Cardiac fibroblast (primary cell): Measurements from ENCODE around the gene USP35.

Experiments
- DNase-seq, 2 donors: peaks; one replicate each; pipeline versions ENCODE4 v3.0.0 to v3.0.0-alpha.2; 2010; ENCODE audit warnings: low read depth in 2 of 2
- H3K4me3 ChIP-seq, 2 donors: replicated peaks in 1 of 2; 1 replicate in 1 of 2; 2 replicates in 1 of 2; pipeline ENCODE4 v1.5.1; 2011; ENCODE audit warnings: low read depth in 2 of 2, low read length in 2 of 2, mild to moderate bottlenecking in 2 of 2, moderate library complexity in 1 of 2
- TF ChIP-seq, protein P1 (sequence below): IDR thresholded peaks from one replicate; pipeline ENCODE4 v1.5.1; 2011; ENCODE audit warnings: low read depth, mild to moderate bottlenecking, low read length, inconsistent platforms

The USP35 gene

DNA sequence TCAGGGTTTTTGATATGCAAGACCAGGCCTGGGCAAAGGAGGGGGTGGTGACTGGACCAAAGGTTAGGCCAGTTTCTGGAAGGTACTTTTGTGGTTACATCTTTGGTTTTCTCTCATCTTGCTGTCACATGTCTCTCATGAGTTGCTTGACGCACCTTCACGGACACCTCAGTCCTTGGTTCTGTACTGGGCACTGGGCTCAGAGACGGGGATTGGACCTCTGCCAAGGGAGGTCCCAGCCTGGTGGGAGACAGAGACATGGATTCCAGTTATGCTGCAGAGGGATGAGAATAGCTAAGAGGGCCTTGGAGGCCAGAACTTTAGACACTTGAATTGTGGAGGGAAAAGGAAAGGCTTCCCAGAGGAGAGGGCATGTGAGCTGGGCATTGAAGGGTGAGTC is 1.7 kb downstream of the USP35 start:
- TF ChIP-seq, protein P1, sequence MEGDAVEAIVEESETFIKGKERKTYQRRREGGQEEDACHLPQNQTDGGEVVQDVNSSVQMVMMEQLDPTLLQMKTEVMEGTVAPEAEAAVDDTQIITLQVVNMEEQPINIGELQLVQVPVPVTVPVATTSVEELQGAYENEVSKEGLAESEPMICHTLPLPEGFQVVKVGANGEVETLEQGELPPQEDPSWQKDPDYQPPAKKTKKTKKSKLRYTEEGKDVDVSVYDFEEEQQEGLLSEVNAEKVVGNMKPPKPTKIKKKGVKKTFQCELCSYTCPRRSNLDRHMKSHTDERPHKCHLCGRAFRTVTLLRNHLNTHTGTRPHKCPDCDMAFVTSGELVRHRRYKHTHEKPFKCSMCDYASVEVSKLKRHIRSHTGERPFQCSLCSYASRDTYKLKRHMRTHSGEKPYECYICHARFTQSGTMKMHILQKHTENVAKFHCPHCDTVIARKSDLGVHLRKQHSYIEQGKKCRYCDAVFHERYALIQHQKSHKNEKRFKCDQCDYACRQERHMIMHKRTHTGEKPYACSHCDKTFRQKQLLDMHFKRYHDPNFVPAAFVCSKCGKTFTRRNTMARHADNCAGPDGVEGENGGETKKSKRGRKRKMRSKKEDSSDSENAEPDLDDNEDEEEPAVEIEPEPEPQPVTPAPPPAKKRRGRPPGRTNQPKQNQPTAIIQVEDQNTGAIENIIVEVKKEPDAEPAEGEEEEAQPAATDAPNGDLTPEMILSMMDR: no peak
- no peak for DNase-seq
- H3K4me3 ChIP-seq: peak overlapping the region in 1 of 2 donors; percentile 94

DNA sequence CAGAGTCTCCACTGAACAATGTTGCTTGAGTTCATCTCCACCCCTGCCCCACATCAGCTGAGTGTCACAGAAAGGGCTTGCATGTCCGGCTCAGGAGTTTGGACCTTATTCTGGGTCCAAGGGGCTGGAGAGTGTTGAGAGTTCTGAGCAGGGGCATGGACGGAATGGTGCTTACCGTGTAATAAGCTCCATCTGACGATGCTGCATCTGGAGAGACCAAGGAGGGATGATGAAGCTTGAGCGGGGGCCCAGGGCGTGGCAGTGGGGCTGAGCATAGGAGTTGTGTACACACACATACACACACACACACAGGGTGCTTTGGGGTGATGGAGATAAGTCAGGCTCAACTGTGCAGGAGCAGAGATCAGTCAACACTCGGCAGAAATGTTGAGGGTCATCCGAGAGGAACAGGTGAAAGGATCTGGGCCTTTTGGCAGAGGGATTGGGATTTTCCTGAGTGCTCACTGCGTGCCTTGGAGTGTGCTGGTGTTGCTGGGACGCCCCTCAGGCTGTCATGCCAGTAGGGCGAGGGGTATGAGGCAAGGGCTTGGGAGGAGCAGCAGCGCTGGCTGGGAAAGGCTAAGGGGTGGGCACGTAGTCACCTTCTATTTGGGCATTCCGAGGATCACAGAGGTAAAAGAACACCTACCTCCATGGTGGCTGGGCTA is 2.3 kb downstream of the USP35 start:
- DNase-seq: no peak
- no peak overlapping the region for H3K4me3 ChIP-seq

DNA sequence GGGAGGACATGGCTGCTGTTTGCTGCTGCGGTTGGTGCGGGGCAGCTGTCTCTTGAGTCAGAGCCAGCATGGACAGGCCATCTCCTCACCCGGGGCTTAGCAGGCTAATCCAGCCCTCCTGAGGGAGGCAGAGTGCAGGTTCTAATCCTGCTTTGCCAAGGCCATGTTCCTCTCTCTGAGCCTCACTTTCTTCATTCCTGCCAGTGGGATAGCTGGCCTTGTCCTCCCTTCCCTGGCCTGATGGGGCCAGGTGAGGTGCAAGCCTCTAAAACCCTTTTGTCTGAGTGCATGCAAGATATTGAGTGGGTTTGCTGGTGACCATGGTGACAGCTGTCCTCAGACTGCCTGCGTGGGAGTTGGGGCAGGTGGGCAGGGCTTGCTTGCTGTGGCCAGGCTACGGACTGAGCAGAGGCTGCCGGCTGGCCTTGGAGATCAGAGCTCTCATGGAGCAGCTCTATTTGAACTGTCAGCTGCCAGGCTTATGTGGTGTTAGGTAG is 3.6 kb downstream of the USP35 start:
- DNase-seq: no peak
- TF ChIP-seq, protein P1: no peak
- no peak overlapping the region for H3K4me3 ChIP-seq

More for the DNA sequence above, 2.3 kb downstream of the USP35 start:
- TF ChIP-seq, protein P1: no peak

DNA sequence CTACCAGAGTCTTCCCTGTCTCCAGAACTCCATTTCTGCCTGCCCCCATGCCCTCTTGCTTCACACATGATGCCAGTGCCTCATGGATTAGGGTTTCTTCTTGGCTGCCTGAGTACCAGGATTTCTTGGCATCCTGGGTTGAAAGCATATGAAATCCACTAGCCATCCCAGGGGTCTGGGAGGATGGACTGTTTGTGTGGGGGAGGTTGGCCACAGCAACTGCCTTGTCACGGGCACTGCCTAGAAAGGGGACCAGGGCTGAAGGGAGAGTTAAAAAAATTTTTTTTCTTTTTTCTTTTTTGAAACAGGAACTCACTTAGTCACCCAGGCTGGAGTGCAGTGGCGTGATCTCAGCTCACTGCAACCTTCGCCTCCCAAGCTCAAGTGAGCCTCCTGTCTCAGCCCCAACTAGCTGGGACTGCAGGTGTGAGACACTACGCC is 4.2 kb downstream of the USP35 start:
- TF ChIP-seq, protein P1: no peak
- H3K4me3 ChIP-seq: no peak overlapping the region
- DNase-seq: peak; percentile 55 to 61

- TF ChIP-seq, protein P1: no peak
- H3K4me3 ChIP-seq: no peak overlapping the region
- DNase-seq: no peak
These were observed 5.1 kb downstream of the USP35 start for GRCh38 chr11:78193806-78194205.

- TF ChIP-seq, protein P1: no peak
- H3K4me3 ChIP-seq: no peak overlapping the region
- DNase-seq: no peak
These were observed 5.8 kb downstream of the USP35 start for GRCh38 chr11:78194490-78194889.
